ENCODE data around the gene MOB2. TPM values are rescaled to one million over a fixed set of nuclear protein-coding genes. Genes with fewer than 3 reads are reported as not detected.
A peak's percentile ranks its signal among the peaks of the same experiment; 100 is the strongest.

Gene MOB2
- total and polyA plus RNA-seq, 9 of the 15 experiments (the other 6 are each of a cell fraction or from before 2014, with no cell fraction given) = 0.17 to 36.8 (median 19.2) TPM

DNA sequence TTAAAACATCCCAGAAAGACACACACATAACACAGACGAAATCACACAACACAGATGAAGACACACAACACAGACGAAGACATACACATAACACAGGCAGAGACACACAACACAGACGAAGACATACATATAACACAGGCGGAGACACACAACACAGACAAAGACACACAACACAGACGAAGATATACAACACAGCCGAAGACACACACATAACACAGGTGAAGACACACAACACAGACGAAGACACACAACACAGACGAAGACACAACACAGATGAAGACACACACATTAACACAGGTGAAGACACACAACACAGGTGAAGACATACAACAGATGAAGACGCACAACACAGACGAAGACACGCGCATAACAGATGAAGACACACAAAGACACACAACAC, 4.8 kb upstream of the MOB2 start:
- H3K27ac ChIP-seq (ENCODE audit: extremely low read depth, low read depth, low read length) = no peak overlapping the region
- ChIA-PET CTCF (ENCODE audit: low intra/inter-chr PET ratio) (no interaction called here), POLR2A (no interaction called here)
- peaks cover 3% of the 10 kb centered on the region for H3K79me2 ChIP-seq (ENCODE audit: control insufficient read depth, insufficient read depth, low read length)
- FAIRE-seq = peak; percentile 81
- H3K4me1 ChIP-seq (replicated peaks in 1 of 2; ENCODE audit: control insufficient read depth in 2 of 2, insufficient read depth in 2 of 2, low read length in 2 of 2) = peaks cover 0 to 19% of the 10 kb centered on the region in 2 experiments; a peak in 2 of 5 replicates
- no peaks in the 10 kb centered on the region for H3K36me3 ChIP-seq (ENCODE audit: control insufficient read depth, insufficient read depth, low read length)
- H3K9me1 ChIP-seq (ENCODE audit: control insufficient read depth, insufficient read depth, low read length) = no peaks in the 10 kb centered on the region
- H3K27me3 ChIP-seq (ENCODE audit: control insufficient read depth in 2 of 2, insufficient read depth in 2 of 2, low read length in 2 of 2) = no peaks in the 10 kb centered on the region
- DNase-seq (ENCODE audit: extremely low read depth in 1 of 4, low spot score in 3 of 4) = no peak
- ATAC-seq = no peak
- no peak overlapping the region for H3K9ac ChIP-seq (ENCODE audit: insufficient read depth in 1 of 2, low read depth in 2 of 2, low read length in 2 of 2)
- TF ChIP-seq ARHGAP35 (IDR thresholded peaks at IDR 0.05; ENCODE audit: partially characterized antibody) = peak; percentile 17
- TF ChIP-seq, protein P1, sequence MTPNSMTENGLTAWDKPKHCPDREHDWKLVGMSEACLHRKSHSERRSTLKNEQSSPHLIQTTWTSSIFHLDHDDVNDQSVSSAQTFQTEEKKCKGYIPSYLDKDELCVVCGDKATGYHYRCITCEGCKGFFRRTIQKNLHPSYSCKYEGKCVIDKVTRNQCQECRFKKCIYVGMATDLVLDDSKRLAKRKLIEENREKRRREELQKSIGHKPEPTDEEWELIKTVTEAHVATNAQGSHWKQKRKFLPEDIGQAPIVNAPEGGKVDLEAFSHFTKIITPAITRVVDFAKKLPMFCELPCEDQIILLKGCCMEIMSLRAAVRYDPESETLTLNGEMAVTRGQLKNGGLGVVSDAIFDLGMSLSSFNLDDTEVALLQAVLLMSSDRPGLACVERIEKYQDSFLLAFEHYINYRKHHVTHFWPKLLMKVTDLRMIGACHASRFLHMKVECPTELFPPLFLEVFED (CRISPR knock-in tag; conservative IDR thresholded peaks at IDR 0.05) = 0 out of 2 replicates have a peak, but pooled peaks have one; percentile 36
- TF ChIP-seq POLR2A (conservative IDR thresholded peaks at IDR 0.05) = no peak
- no peaks in the 10 kb centered on the region for H3K9me3 ChIP-seq (replicated peaks; ENCODE audit: control insufficient read depth, insufficient read depth, low read depth, low read length)
- WGBS (ENCODE audit: insufficient coverage, low coverage, missing lambda C conversion rate) = 52% methylated on average over 12 of the region's 12 CpGs
- BruUV-seq (replicated peaks) = no TSS peak
- in situ Hi-C loops (cut with MboI) = no loop called here
- no peak overlapping the region for H3K4me2 ChIP-seq (ENCODE audit: insufficient read depth, low read length)
- H3K4me3 ChIP-seq = no peak overlapping the region
- H2AFZ ChIP-seq (ENCODE audit: low read depth, low read length) = no peak overlapping the region
- intact Hi-C loops (cut with micrococcal nuclease) = no loop called here
- H4K20me1 ChIP-seq (replicated peaks; ENCODE audit: control insufficient read depth, insufficient read depth, low read length) = peaks cover 34% of the 10 kb centered on the region

DNA sequence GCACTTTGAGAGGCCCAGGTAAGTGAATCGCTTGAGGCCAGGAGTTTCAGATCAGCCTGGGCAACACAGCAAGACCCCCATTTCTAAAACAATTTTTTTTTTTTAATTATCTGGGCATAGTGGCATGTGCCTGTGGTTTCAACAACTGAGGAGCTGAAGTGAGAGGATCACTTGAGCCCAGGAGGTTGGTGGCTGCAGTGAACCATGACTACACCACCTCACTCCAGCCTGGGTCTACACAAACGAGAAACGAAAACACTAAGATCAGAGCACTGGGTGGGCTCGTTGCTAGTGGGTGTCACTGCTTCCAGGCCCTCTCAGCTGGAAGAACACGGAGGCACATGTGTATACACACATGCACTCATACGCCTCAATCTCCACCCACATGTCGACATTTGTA, 4.1 kb upstream of the MOB2 start:
- no TSS peak for BruUV-seq (replicated peaks)
- peaks cover 3% of the 10 kb centered on the region for H3K79me2 ChIP-seq (ENCODE audit: control insufficient read depth, insufficient read depth, low read length)
- intact Hi-C loops (cut with micrococcal nuclease) = no loop called here
- no peak overlapping the region for H3K9ac ChIP-seq (ENCODE audit: insufficient read depth in 1 of 2, low read depth in 2 of 2, low read length in 2 of 2)
- peaks cover 0 to 26% of the 10 kb centered on the region in 2 experiments; a peak in 2 of 5 replicates for H3K4me1 ChIP-seq (replicated peaks in 1 of 2; ENCODE audit: control insufficient read depth in 2 of 2, insufficient read depth in 2 of 2, low read length in 2 of 2)
- no peak overlapping the region for H3K27ac ChIP-seq (ENCODE audit: extremely low read depth, low read depth, low read length)
- H3K4me2 ChIP-seq (ENCODE audit: insufficient read depth, low read length) = no peak overlapping the region
- H3K4me3 ChIP-seq = no peak overlapping the region
- 31% methylated on average over 7 of the region's 7 CpGs for WGBS (ENCODE audit: insufficient coverage, low coverage, missing lambda C conversion rate)
- H3K36me3 ChIP-seq (ENCODE audit: control insufficient read depth, insufficient read depth, low read length) = no peaks in the 10 kb centered on the region
- FAIRE-seq (no peak), ATAC-seq (no peak), DNase-seq (ENCODE audit: extremely low read depth in 1 of 4, low spot score in 3 of 4) (no peak)
- H3K27me3 ChIP-seq (ENCODE audit: control insufficient read depth in 2 of 2, insufficient read depth in 2 of 2, low read length in 2 of 2) = no peaks in the 10 kb centered on the region
- no peaks in the 10 kb centered on the region for H3K9me3 ChIP-seq (replicated peaks; ENCODE audit: control insufficient read depth, insufficient read depth, low read depth, low read length)
- in situ Hi-C loops (cut with MboI) = no loop called here
- POLR2A ChIA-PET = interaction anchor here (0.7 kb wide), 1 partner anchor 617 kb away, joined by 3 read pairs; no protein-coding TSS in a partner anchor
- peaks cover 34% of the 10 kb centered on the region for H4K20me1 ChIP-seq (replicated peaks; ENCODE audit: control insufficient read depth, insufficient read depth, low read length)
- CTCF ChIA-PET (ENCODE audit: low intra/inter-chr PET ratio) = no interaction called here
- no peak overlapping the region for H2AFZ ChIP-seq (ENCODE audit: low read depth, low read length)
- no peaks in the 10 kb centered on the region for H3K9me1 ChIP-seq (ENCODE audit: control insufficient read depth, insufficient read depth, low read length)
- TF ChIP-seq ZFPM2 (CRISPR knock-in tag; IDR thresholded peaks at IDR 0.05) (no peak), ZNF133 (CRISPR knock-in tag; IDR thresholded peaks at IDR 0.05) (no peak), ZNF717 (CRISPR knock-in tag; IDR thresholded peaks at IDR 0.05) (no peak), NCOR1 (IDR thresholded peaks at IDR 0.05) (no peak), ZNF140 (CRISPR knock-in tag; IDR thresholded peaks at IDR 0.05) (no peak), SETDB1 (IDR thresholded peaks at IDR 0.05; ENCODE audit: low read length) (no peak), RB1 (IDR thresholded peaks at IDR 0.05; ENCODE audit: low read depth) (no peak), MCM3 (IDR thresholded peaks at IDR 0.05) (no peak), MAZ (CRISPR knock-in tag; conservative IDR thresholded peaks at IDR 0.05 in 1 of 2, IDR thresholded peaks at IDR 0.05 in 1 of 2) (no peak), LEF1 (IDR thresholded peaks at IDR 0.05) (no peak), SMAD4 (CRISPR knock-in tag; conservative IDR thresholded peaks at IDR 0.05) (no peak), TRIM24 (IDR thresholded peaks at IDR 0.05) (no peak)
- TF ChIP-seq, protein P2, sequence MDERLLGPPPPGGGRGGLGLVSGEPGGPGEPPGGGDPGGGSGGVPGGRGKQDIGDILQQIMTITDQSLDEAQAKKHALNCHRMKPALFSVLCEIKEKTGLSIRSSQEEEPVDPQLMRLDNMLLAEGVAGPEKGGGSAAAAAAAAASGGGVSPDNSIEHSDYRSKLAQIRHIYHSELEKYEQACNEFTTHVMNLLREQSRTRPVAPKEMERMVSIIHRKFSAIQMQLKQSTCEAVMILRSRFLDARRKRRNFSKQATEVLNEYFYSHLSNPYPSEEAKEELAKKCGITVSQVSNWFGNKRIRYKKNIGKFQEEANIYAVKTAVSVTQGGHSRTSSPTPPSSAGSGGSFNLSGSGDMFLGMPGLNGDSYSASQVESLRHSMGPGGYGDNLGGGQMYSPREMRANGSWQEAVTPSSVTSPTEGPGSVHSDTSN (CRISPR knock-in tag; IDR thresholded peaks at IDR 0.05; ENCODE audit: low read depth) = no peak
- TF ChIP-seq, protein P2 (tag; conservative IDR thresholded peaks at IDR 0.05; ENCODE audit: low read depth) = no peak
